Liver (tissue), 9 donors: ENCODE data around the gene MRC1. TPM values are rescaled to one million over a fixed set of nuclear protein-coding genes. Genes with fewer than 3 reads are reported as not detected.

Experiments
- DNase-seq: peaks from one replicate; pipeline ENCODE4 v3.0.0-alpha.2; 2017; ENCODE audit warnings: low spot score
- H3K27ac ChIP-seq, 2 donors: one replicate each; pipeline ENCODE4 v1.7.0; 2013; ENCODE audit warnings: inconsistent platforms in 2 of 2, low read length in 2 of 2, control low read depth in 1 of 2, low read depth in 1 of 2, mild to moderate bottlenecking in 1 of 2
- H3K27me3 ChIP-seq, 4 donors: one replicate each; pipeline versions ENCODE4 v1.6.1 to v1.7.0; 2013; ENCODE audit warnings: low read length in 3 of 4, inconsistent platforms in 1 of 4, mild to moderate bottlenecking in 1 of 4, moderate library complexity in 1 of 4; ENCODE audit not compliant: control insufficient read depth in 4 of 4, insufficient read depth in 4 of 4
- H3K36me3 ChIP-seq, 4 donors: one replicate each; pipeline versions ENCODE4 v1.6.1 to v1.7.0; 2013; ENCODE audit warnings: low read length in 3 of 4, mild to moderate bottlenecking in 3 of 4, low read depth in 1 of 4, moderate library complexity in 1 of 4; ENCODE audit not compliant: control insufficient read depth in 4 of 4, insufficient read depth in 3 of 4
- H3K4me1 ChIP-seq, 4 donors: one replicate each; pipeline versions ENCODE4 v1.6.1 to v1.7.0; 2013; ENCODE audit warnings: low read length in 3 of 4, mild to moderate bottlenecking in 3 of 4, moderate library complexity in 1 of 4; ENCODE audit not compliant: control insufficient read depth in 4 of 4, insufficient read depth in 4 of 4
- H3K4me3 ChIP-seq, 3 donors: one replicate each; pipeline versions ENCODE4 v1.6.1 to v1.7.0; 2013; ENCODE audit warnings: low read length in 3 of 3, control low read depth in 1 of 3, low read depth in 1 of 3, mild to moderate bottlenecking in 1 of 3
- H3K9ac ChIP-seq, 2 donors: one replicate each; pipeline ENCODE4 v1.7.0; 2013; ENCODE audit warnings: low read length in 2 of 2, mild to moderate bottlenecking in 2 of 2, moderate library complexity in 2 of 2, control low read depth in 1 of 2, low read depth in 1 of 2
- H3K9me3 ChIP-seq, 4 donors: one replicate each; pipeline versions ENCODE4 v1.6.1 to v1.7.0; 2013; ENCODE audit warnings: low read length in 3 of 4; ENCODE audit not compliant: control insufficient read depth in 4 of 4
- ATF3 ChIP-seq: IDR thresholded peaks from 2 replicates; pipeline ENCODE4 v1.6.1; 2016; ENCODE audit warnings: antibody characterized with exemption
- EGR1 ChIP-seq, 2 donors: IDR thresholded peaks; 2 replicates each; pipeline ENCODE4 v1.6.1; 2016 to 2018; ENCODE audit warnings: antibody characterized with exemption in 2 of 2, low read depth in 2 of 2
- FOXA1 ChIP-seq: IDR thresholded peaks from 2 replicates; pipeline ENCODE4 v1.6.1; 2016; ENCODE audit warnings: antibody characterized with exemption
- FOXA2 ChIP-seq: IDR thresholded peaks from 2 replicates; pipeline ENCODE4 v1.6.1; 2016; ENCODE audit warnings: antibody characterized with exemption
- HNF4A ChIP-seq, 2 donors: conservative IDR thresholded peaks; 2 replicates each; pipeline ENCODE4 v1.6.1; 2016; ENCODE audit warnings: antibody characterized with exemption in 2 of 2, mild to moderate bottlenecking in 2 of 2
- JUND ChIP-seq, 2 donors: IDR thresholded peaks; 2 replicates each; pipeline ENCODE4 v1.6.1; 2016; ENCODE audit warnings: antibody characterized with exemption in 2 of 2
- MAX ChIP-seq: IDR thresholded peaks from 2 replicates; pipeline ENCODE4 v1.6.1; 2016; ENCODE audit warnings: antibody characterized with exemption
- NR2F2 ChIP-seq: IDR thresholded peaks from 2 replicates; pipeline ENCODE4 v1.6.1; 2016; ENCODE audit warnings: antibody characterized with exemption
- RAD21 ChIP-seq, 2 donors: IDR thresholded peaks; 2 replicates each; pipeline ENCODE4 v1.6.1; 2016; ENCODE audit warnings: antibody characterized with exemption in 2 of 2, mild to moderate bottlenecking in 2 of 2
- REST ChIP-seq: IDR thresholded peaks from 2 replicates; pipeline ENCODE4 v1.6.1; 2016; ENCODE audit warnings: antibody characterized with exemption, mild to moderate bottlenecking
- RXRA ChIP-seq, 2 donors: IDR thresholded peaks; 2 replicates each; pipeline ENCODE4 v1.6.1; 2017 to 2018; ENCODE audit warnings: antibody characterized with exemption in 2 of 2, mild to moderate bottlenecking in 1 of 2
- SP1 ChIP-seq: IDR thresholded peaks from 2 replicates; pipeline ENCODE4 v1.6.1; 2018; ENCODE audit warnings: antibody characterized with exemption, mild to moderate bottlenecking
- TAF1 ChIP-seq: conservative IDR thresholded peaks from 2 replicates; pipeline ENCODE4 v1.6.1; 2016; ENCODE audit warnings: antibody characterized with exemption, mild to moderate bottlenecking
- WGBS: extraction: QIAGEN DNeasy Blood & Tissue Kit; methylation state at CpG from one replicate; pipeline ENCODE4 v1.1.7; 2013; 5-methylcytosine and 5-hydroxymethylcytosine counted together
- polyA plus RNA-seq, 2 donors: library from polyadenylated mRNA; stranded (reverse) in 1 of 2; unstranded in 1 of 2; fragments of 200-250 nt in 1 of 2; fragments of >200 nt in 1 of 2; fragmentation: Nextera tagmentation in 1 of 2; extraction: Ambion mirVana in 1 of 2; gene quantifications; one replicate each; pipeline versions ENCODE4 v1.2.1 to v1.2.3, GENCODE V29; 2013 to 2015
- total RNA-seq, 2 donors: library from RNA; depleted of rRNA; stranded (reverse); fragments of >200 nt; gene quantifications; one replicate each; pipeline ENCODE4 v1.2.3, GENCODE V29; 2014
- TF ChIP-seq, protein P1 (sequence below): IDR thresholded peaks from 2 replicates; pipeline ENCODE4 v1.6.1; 2016; ENCODE audit warnings: antibody characterized with exemption
- donor health status: healthy.
- donor health status: healthy.
- donor health status: healthy.
- donor health status: healthy.
- donor health status: healthy.

The MRC1 gene
- total and polyA plus RNA-seq, 4 donors = 9.2 to 47.0 (median 34.1) TPM

- no peak for DNase-seq
- Histone ChIP-seq H3K4me3 (no peak overlapping the region), H3K36me3 (peaks cover 0 to 2% (median 0%) of the 10 kb centered on the region in 4 donors), H3K4me1 (peaks cover 0 to 3% (median 0%) of the 10 kb centered on the region in 4 donors), H3K27me3 (no peaks in the 10 kb centered on the region), H3K9me3 (no peaks in the 10 kb centered on the region), H3K9ac (no peak overlapping the region), H3K27ac (no peak overlapping the region)
- TF ChIP-seq REST (no peak), TAF1 (no peak), MAX (no peak), FOXA1 (no peak), NR2F2 (no peak), JUND (IDR thresholded peaks at IDR 0.05) (no peak), SP1 (no peak), RXRA (IDR thresholded peaks at IDR 0.05) (no peak)
- WGBS = 74% methylated on average over 1 of the region's 1 CpG
Measured at GRCh38 chr10:17831341-17831740, 22.2 kb downstream of the MRC1 start.

GRCh38 chr10:17831896-17832295, 22.7 kb downstream of the MRC1 start:
- Histone ChIP-seq H3K9ac (no peak overlapping the region), H3K27me3 (no peaks in the 10 kb centered on the region), H3K4me3 (no peak overlapping the region), H3K4me1 (peaks cover 0 to 3% (median 0%) of the 10 kb centered on the region in 4 donors), H3K27ac (no peak overlapping the region), H3K36me3 (peaks cover 0 to 2% (median 0%) of the 10 kb centered on the region in 4 donors), H3K9me3 (no peaks in the 10 kb centered on the region)
- no peak for DNase-seq
- WGBS = 61% methylated on average over 6 of the region's 6 CpGs
- TF ChIP-seq, protein P1, sequence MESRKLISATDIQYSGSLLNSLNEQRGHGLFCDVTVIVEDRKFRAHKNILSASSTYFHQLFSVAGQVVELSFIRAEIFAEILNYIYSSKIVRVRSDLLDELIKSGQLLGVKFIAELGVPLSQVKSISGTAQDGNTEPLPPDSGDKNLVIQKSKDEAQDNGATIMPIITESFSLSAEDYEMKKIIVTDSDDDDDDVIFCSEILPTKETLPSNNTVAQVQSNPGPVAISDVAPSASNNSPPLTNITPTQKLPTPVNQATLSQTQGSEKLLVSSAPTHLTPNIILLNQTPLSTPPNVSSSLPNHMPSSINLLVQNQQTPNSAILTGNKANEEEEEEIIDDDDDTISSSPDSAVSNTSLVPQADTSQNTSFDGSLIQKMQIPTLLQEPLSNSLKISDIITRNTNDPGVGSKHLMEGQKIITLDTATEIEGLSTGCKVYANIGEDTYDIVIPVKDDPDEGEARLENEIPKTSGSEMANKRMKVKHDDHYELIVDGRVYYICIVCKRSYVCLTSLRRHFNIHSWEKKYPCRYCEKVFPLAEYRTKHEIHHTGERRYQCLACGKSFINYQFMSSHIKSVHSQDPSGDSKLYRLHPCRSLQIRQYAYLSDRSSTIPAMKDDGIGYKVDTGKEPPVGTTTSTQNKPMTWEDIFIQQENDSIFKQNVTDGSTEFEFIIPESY = no peak
- no peak for TF ChIP-seq RAD21 (IDR thresholded peaks at IDR 0.05)
- TF ChIP-seq REST = no peak
- TF ChIP-seq HNF4A (conservative IDR thresholded peaks at IDR 0.05) = no peak
- no peak for TF ChIP-seq SP1
- TF ChIP-seq EGR1 (IDR thresholded peaks at IDR 0.05; ENCODE audit: low read depth in 2 of 2) = no peak
- TF ChIP-seq ATF3 = no peak
- no peak for TF ChIP-seq MAX
- TF ChIP-seq NR2F2 = no peak
- TF ChIP-seq RXRA (IDR thresholded peaks at IDR 0.05) = no peak
- no peak for TF ChIP-seq TAF1
- TF ChIP-seq FOXA2 = no peak
